Measurements from ENCODE around the gene ATP8B1.

- TF ChIP-seq CTCF (IDR thresholded peaks at IDR 0.05) (no peak), POLR2A (IDR thresholded peaks at IDR 0.05) (no peak), POLR2AphosphoS5 (IDR thresholded peaks at IDR 0.05) (no peak)
These were observed 41.2 kb upstream of the ATP8B1 start for GRCh38 chr18:57844319-57844718.

Data from stomach (tissue), 4 donors.